GM13977 (cell line): Measurements from ENCODE around the gene OBSCN.

Experiments
- DNase-seq: peaks from one replicate; pipeline ENCODE4 v3.0.0; 2012; ENCODE audit warnings: low spot score
- CTCF ChIP-seq: IDR thresholded peaks from 2 replicates; pipeline ENCODE4 v1.5.1; 2012; ENCODE audit warnings: mild to moderate bottlenecking, control low read depth; ENCODE audit not compliant: insufficient read depth; ENCODE audit errors: extremely low read depth, missing control alignments
- in situ Hi-C: fragments of 300-500 bp; cut with MboI; formaldehyde crosslinking; loops from one replicate; pipeline ENCODE4 v1.12.0; 2022; ENCODE audit warnings: low sequenced_read_pairs, low pct_unique_long_range_greater_than_20kb, mixed read lengths, inconsistent platforms; ENCODE audit not compliant: unreplicated experiment

OBSCN gene

GRCh38 chr1:228334226-228334935 is 126.5 kb downstream of the OBSCN start:
- in situ Hi-C loops, result no loop called here
- TF ChIP-seq CTCF, result no peak
- no peak for DNase-seq

GRCh38 chr1:228334954-228335353 is 127.1 kb downstream of the OBSCN start:
- in situ Hi-C loops, result no loop called here
- TF ChIP-seq CTCF, result no peak
- no peak for DNase-seq

GRCh38 chr1:228335406-228336307 is 127.8 kb downstream of the OBSCN start:
- no peak for DNase-seq
- in situ Hi-C loops, result no loop called here
- TF ChIP-seq CTCF, result no peak

- in situ Hi-C loops, result no loop called here
- no peak for DNase-seq
- no peak for TF ChIP-seq CTCF
Measured at GRCh38 chr1:228336308-228337030, 128.6 kb downstream of the OBSCN start.

- in situ Hi-C loops, result no loop called here
- DNase-seq, result no peak
- no peak for TF ChIP-seq CTCF
Measured at GRCh38 chr1:228337031-228337564, 129.3 kb downstream of the OBSCN start.
